GM12878 (cell line): ENCODE results near the gene FLNC. TPM values are rescaled to one million over a fixed set of nuclear protein-coding genes. Genes with fewer than 3 reads are reported as not detected.

Source experiments
- ATAC-seq: fragments of 200-7000 bp; cut with Tn5 transposase; 3 replicates; pipeline ENCODE4 v1.9.1; 2020; ENCODE audit warnings: mild to moderate bottlenecking, moderate library complexity
- BruUV-seq: library from RNA; stranded (reverse); fragments of 400-500 nt; replicated peaks from 2 replicates; lab custom pipeline; 2021; lab: Mats Ljungman, UMichigan
- CTCF ChIA-PET: fragments of 300-600 bp; sonication (Branson Sonifier 250); formaldehyde crosslinking; extraction: SDS; loops from one replicate; lab custom pipeline; 2021; ENCODE audit warnings: inconsistent platforms; lab: Yijun Ruan, JAX
- POLR2A ChIA-PET: fragments of 350-600 bp; formaldehyde crosslinking; extraction: SDS; loops from one replicate; lab custom pipeline; 2021; ENCODE audit warnings: inconsistent platforms; lab: Charles Lee
- RAD21 ChIA-PET: fragments of 300-600 bp; sonication (Branson Sonifier 250); formaldehyde crosslinking; loops from one replicate; lab custom pipeline; 2023; ENCODE audit warnings: antibody characterized with exemption; ENCODE audit not compliant: unreplicated experiment; lab: Charles Lee
- SMC1A ChIA-PET: fragments of 300-600 bp; sonication (Branson Sonifier 250); formaldehyde crosslinking; loops from one replicate; lab custom pipeline; 2023; ENCODE audit not compliant: unreplicated experiment, uncharacterized antibody; lab: Charles Lee
- DNase-seq: peaks from one replicate; pipeline ENCODE4 v3.0.0-alpha.2; 2011; ENCODE audit warnings: low read depth, low spot score
- FAIRE-seq: peaks from 3 replicates; lab custom pipeline; 2011; peaks lifted over from hg19 to GRCh38; lab: Jason Lieb, UNC
- H2AFZ ChIP-seq: 2 replicates; pipeline ENCODE4 v1.6.0; 2011; ENCODE audit warnings: low read depth, low read length, control low read depth; ENCODE audit not compliant: control insufficient read depth
- H3K27ac ChIP-seq: 2 replicates; pipeline ENCODE4 v1.5.1; 2011; ENCODE audit warnings: control low read depth; ENCODE audit not compliant: control insufficient read depth, insufficient read depth
- H3K27me3 ChIP-seq, 2 experiments: replicated peaks in 1 of 2; 2 replicates each; pipeline versions ENCODE4 v1.6.0 to v1.6.1; 2011; ENCODE audit warnings: low read length in 1 of 2; ENCODE audit not compliant: control insufficient read depth in 2 of 2, insufficient read depth in 2 of 2
- H3K36me3 ChIP-seq, 2 experiments: 2 replicates each; pipeline ENCODE4 v1.5.1; 2011; ENCODE audit warnings: low read length in 1 of 2; ENCODE audit not compliant: control insufficient read depth in 2 of 2, insufficient read depth in 2 of 2
- H3K4me1 ChIP-seq: 2 replicates; pipeline ENCODE4 v1.6.1; 2011; ENCODE audit warnings: mild to moderate bottlenecking, low read length, moderate library complexity, mixed read lengths; ENCODE audit not compliant: control insufficient read depth, insufficient read depth
- H3K4me2 ChIP-seq: 2 replicates; pipeline ENCODE4 v1.6.0; 2011; ENCODE audit warnings: control low read depth; ENCODE audit not compliant: control insufficient read depth, insufficient read depth
- H3K4me3 ChIP-seq: fragments of 200-600 bp; sonication (generic); 2 replicates; pipeline ENCODE4 v1.5.1; 2016
- H3K79me2 ChIP-seq: 2 replicates; pipeline ENCODE4 v1.6.0; 2011; ENCODE audit warnings: low read length; ENCODE audit not compliant: control insufficient read depth, insufficient read depth
- H3K9ac ChIP-seq: 2 replicates; pipeline ENCODE4 v1.8.0; 2011; ENCODE audit warnings: low read length, control low read depth, mixed read lengths; ENCODE audit not compliant: control insufficient read depth, insufficient read depth
- H3K9me3 ChIP-seq: replicated peaks from 3 replicates; pipeline ENCODE4 v1.5.1; 2011; ENCODE audit warnings: mild to moderate bottlenecking, low read length; ENCODE audit not compliant: control insufficient read depth, insufficient read depth
- H4K20me1 ChIP-seq: 2 replicates; pipeline ENCODE4 v1.6.0; 2011; ENCODE audit not compliant: control insufficient read depth, insufficient read depth
- BCL3 ChIP-seq: IDR thresholded peaks from 2 replicates; pipeline ENCODE4 v1.6.1; 2011; ENCODE audit warnings: borderline replicate concordance, low read depth, mild to moderate bottlenecking, moderate library complexity, low read length; ENCODE audit not compliant: insufficient read depth, poor library complexity, severe bottlenecking
- BCLAF1 ChIP-seq: fragments of 450-650 bp; IDR thresholded peaks from 2 replicates; pipeline ENCODE4 v1.6.1; 2017; ENCODE audit warnings: antibody characterized with exemption, mild to moderate bottlenecking, moderate library complexity
- BHLHE40 ChIP-seq, 2 experiments: fragments of 450-650 bp in 1 of 2; IDR thresholded peaks; 2 replicates each; pipeline ENCODE4 v1.6.1; 2011 to 2017; ENCODE audit warnings: low read depth in 2 of 2, borderline replicate concordance in 1 of 2, improper control_type of control experiment in 1 of 2, low read length in 1 of 2, mild to moderate bottlenecking in 1 of 2
- ELK1 ChIP-seq: IDR thresholded peaks from 2 replicates; pipeline ENCODE4 v1.6.1; 2012; ENCODE audit warnings: low read depth, low read length, improper control_type of control experiment
- HDAC6 ChIP-seq: fragments of 200-600 bp; sonication (generic); IDR thresholded peaks from one replicate; pipeline ENCODE4 v1.8.0; 2017; ENCODE audit warnings: antibody characterized with exemption; ENCODE audit not compliant: unreplicated experiment
- IKZF1 ChIP-seq: fragments of 450-650 bp; conservative IDR thresholded peaks from 2 replicates; pipeline ENCODE4 v1.6.1; 2017; ENCODE audit warnings: antibody characterized with exemption, mild to moderate bottlenecking
- LARP7 ChIP-seq: fragments of 450-650 bp; IDR thresholded peaks from 2 replicates; pipeline ENCODE4 v1.6.1; 2017; ENCODE audit warnings: mild to moderate bottlenecking
- PAX8 ChIP-seq: fragments of 450-650 bp; IDR thresholded peaks from 2 replicates; pipeline ENCODE4 v1.6.1; 2017; ENCODE audit warnings: mild to moderate bottlenecking, moderate library complexity
- POLR2A ChIP-seq: IDR thresholded peaks from 2 replicates; pipeline ENCODE4 v1.6.1; 2011; ENCODE audit warnings: low read depth, mild to moderate bottlenecking, low read length
- PRDM15 ChIP-seq: fragments of 450-650 bp; formaldehyde crosslinking; IDR thresholded peaks from 2 replicates; pipeline ENCODE4 v1.4.0; 2020; ENCODE audit warnings: mild to moderate bottlenecking, moderate library complexity
- SIX5 ChIP-seq: IDR thresholded peaks from 2 replicates; pipeline ENCODE4 v1.6.1; 2011; ENCODE audit warnings: mild to moderate bottlenecking, low read depth, low read length, moderate library complexity; ENCODE audit not compliant: severe bottlenecking
- WGBS: methylation state at CpG from one replicate; pipeline ENCODE4 v1.1.6; 2016; ENCODE audit warnings: low lambda C conversion rate; ENCODE audit not compliant: insufficient replicate concordance, insufficient coverage; ENCODE audit errors: missing lambda C conversion rate; 5-methylcytosine and 5-hydroxymethylcytosine counted together
- in situ Hi-C: fragments of 300-500 bp; cut with MboI; formaldehyde crosslinking; loops from 9 replicates; pipeline ENCODE4 v1.14.3; 2018; ENCODE audit warnings: mixed read lengths
- intact Hi-C: fragments of 100-400 bp; cut with micrococcal nuclease; formaldehyde crosslinking; loops from one replicate; pipeline ENCODE4 v1.14.2; 2022; ENCODE audit not compliant: unreplicated experiment
- polyA plus RNA-seq, 11 experiments: library from polyadenylated mRNA; depleted of rRNA in 4 of 11; unstranded in 6 of 11; stranded (reverse) in 5 of 11; fragments of >200 nt; fragmentation: Nextera tagmentation in 4 of 11; fragmentation: Illumina TruSeq in 1 of 11; extraction: Ambion mirVana in 4 of 11; extraction: Trizol in 1 of 11; gene quantifications; 1 replicate in 1 of 11; 2 replicates in 10 of 11; pipeline versions ENCODE4 v1.2.1 to v1.2.3, GENCODE V29; 2011 to 2016; ENCODE audit warnings: inconsistent platforms in 2 of 11, missing spikeins in 2 of 11, low read depth in 1 of 11
- total RNA-seq, 4 experiments: library from RNA; depleted of rRNA in 3 of 4; stranded (reverse); fragments of >200 nt in 3 of 4; fragmentation: Illumina TruSeq in 1 of 4; extraction: Trizol in 1 of 4; gene quantifications; 2 replicates each; pipeline versions ENCODE4 v1.2.1 to v1.2.3, GENCODE V29; 2013 to 2021

The FLNC gene
- total and polyA plus RNA-seq, 10 of the 15 experiments (the other 5 are each of a cell fraction or from before 2014, with no cell fraction given): 0.01 to 0.21 (median 0.06) TPM; not detected in 3

GRCh38 chr7:128869138-128869943, 39.1 kb downstream of the FLNC start:
- H3K36me3 ChIP-seq: no peaks in the 10 kb centered on the region; a peak in 2 of 4 replicates
- BruUV-seq: no TSS peak
- H3K9me3 ChIP-seq: no peaks in the 10 kb centered on the region
- ChIA-PET RAD21 (no interaction called here), SMC1A (no interaction called here), POLR2A (no interaction called here), CTCF (interaction anchor here (0.8 kb wide), 1 partner anchor 14 kb away, joined by 3 read pairs; no protein-coding TSS in a partner anchor)
- DNase-seq (no peak), ATAC-seq (peak; percentile 91), FAIRE-seq (peak; percentile 44)
- H3K27me3 ChIP-seq: no peaks in the 10 kb centered on the region
- no peak overlapping the region for H3K27ac ChIP-seq
- peaks cover 2% of the 10 kb centered on the region for H3K79me2 ChIP-seq
- peak overlapping the region; percentile 64 for H3K4me3 ChIP-seq
- intact Hi-C loops: no loop called here
- H3K9ac ChIP-seq: peak overlapping the region; percentile 44; the same call in 1 of the 2 replicates
- in situ Hi-C loops: no loop called here
- peak overlapping the region; percentile 65 for H2AFZ ChIP-seq
- peaks cover 8% of the 10 kb centered on the region; the same call in 1 of the 2 replicates for H3K4me1 ChIP-seq
- peak overlapping the region; percentile 95 for H3K4me2 ChIP-seq
- no peaks in the 10 kb centered on the region for H4K20me1 ChIP-seq
- WGBS: 2% methylated on average over 64 of the region's 86 CpGs
- no peak for TF ChIP-seq PAX8
- peak; percentile 58 for TF ChIP-seq IKZF1
- TF ChIP-seq PRDM15 (CRISPR knock-in tag): no peak
- TF ChIP-seq BHLHE40 (IDR thresholded peaks at IDR 0.05; ENCODE audit: borderline replicate concordance in 1 of 2, low read depth in 2 of 2, low read length in 1 of 2): peak in 1 of 2 experiments; percentile 48; a peak in 1 of 4 replicates
- TF ChIP-seq SIX5: no peak
- peak; percentile 58 for TF ChIP-seq POLR2A
- TF ChIP-seq BCL3: no peak
- TF ChIP-seq ELK1: no peak
- peak; percentile 56; the same call in 1 of the 2 replicates for TF ChIP-seq LARP7
- TF ChIP-seq HDAC6: peak; percentile 82
- TF ChIP-seq BCLAF1: no peak
